Thyroid gland (tissue), 4 donors: ENCODE measurements around the gene UGT1A10. TPM values are rescaled to one million over a fixed set of nuclear protein-coding genes. Genes with fewer than 3 reads are reported as not detected.

Source experiments
- DNase-seq, 2 donors: peaks; one replicate each; pipeline ENCODE4 v3.0.0-alpha.2; 2019
- H3K27ac ChIP-seq, 3 donors: fragments of 200-600 bp; sonication (generic); 1 replicate in 2 of 3; 2 replicates in 1 of 3; pipeline ENCODE4 v1.5.1; 2016 to 2019; ENCODE audit warnings: mild to moderate bottlenecking in 1 of 3, moderate library complexity in 1 of 3
- H3K27me3 ChIP-seq: fragments of 200-600 bp; sonication (generic); one replicate; pipeline ENCODE4 v1.5.1; 2019
- H3K36me3 ChIP-seq, 2 donors: fragments of 200-600 bp; sonication (generic); one replicate each; pipeline ENCODE4 v1.5.1; 2016 to 2019
- H3K4me1 ChIP-seq, 2 donors: fragments of 200-600 bp; sonication (generic); one replicate each; pipeline ENCODE4 v1.5.1; 2017 to 2019
- H3K4me3 ChIP-seq, 3 donors: fragments of 200-600 bp; sonication (generic); replicated peaks in 1 of 3; 1 replicate in 2 of 3; 2 replicates in 1 of 3; pipeline ENCODE4 v1.5.1; 2016; ENCODE audit warnings: mild to moderate bottlenecking in 1 of 3
- H3K9me3 ChIP-seq: fragments of 200-600 bp; sonication (generic); one replicate; pipeline ENCODE4 v1.5.1; 2017
- POLR2A ChIP-seq, 2 donors: fragments of 450-650 bp; IDR thresholded peaks; one replicate each; pipeline ENCODE4 v1.6.1; 2017; ENCODE audit warnings: antibody characterized with exemption in 2 of 2, mild to moderate bottlenecking in 2 of 2, moderate library complexity in 1 of 2
- WGBS, 2 donors: methylation state at CpG; one replicate each; pipeline ENCODE4 v1.1.5; 2017; 5-methylcytosine and 5-hydroxymethylcytosine counted together
- intact Hi-C: fragments of 100-400 bp; cut with DNase I; formaldehyde crosslinking; loops from one replicate; pipeline ENCODE4 v1.15.1; 2023
- total RNA-seq, 4 donors: library from RNA; depleted of rRNA; stranded (reverse); fragments of >200 nt; gene quantifications; one replicate each; pipeline ENCODE4 v1.2.3, GENCODE V29; 2016
- TF ChIP-seq, protein P1 (sequence below), 6 experiments: fragments of 200-600 bp in 3 of 6; fragments of 450-650 bp in 3 of 6; sonication (generic) in 3 of 6; IDR thresholded peaks; one replicate each; pipeline ENCODE4 v1.5.1; 2016 to 2019; ENCODE audit warnings: antibody characterized with exemption in 6 of 6, mild to moderate bottlenecking in 2 of 6, inconsistent platforms in 1 of 6, moderate library complexity in 1 of 6

The UGT1A10 gene
- total RNA-seq, 4 donors from 2014 or later = 0.27 TPM; not detected in 3

- WGBS, 2 donors = 86 to 99% methylated on average over 5 of the region's 5 CpGs
- DNase-seq = no peak
- Histone ChIP-seq H3K36me3 (no peaks in the 10 kb centered on the region), H3K4me1 (no peaks in the 10 kb centered on the region), H3K4me3 (no peak overlapping the region), H3K27ac (no peak overlapping the region), H3K9me3 (no peaks in the 10 kb centered on the region), H3K27me3 (no peaks in the 10 kb centered on the region)
- intact Hi-C loops = no loop called here
- TF ChIP-seq, protein P1, sequence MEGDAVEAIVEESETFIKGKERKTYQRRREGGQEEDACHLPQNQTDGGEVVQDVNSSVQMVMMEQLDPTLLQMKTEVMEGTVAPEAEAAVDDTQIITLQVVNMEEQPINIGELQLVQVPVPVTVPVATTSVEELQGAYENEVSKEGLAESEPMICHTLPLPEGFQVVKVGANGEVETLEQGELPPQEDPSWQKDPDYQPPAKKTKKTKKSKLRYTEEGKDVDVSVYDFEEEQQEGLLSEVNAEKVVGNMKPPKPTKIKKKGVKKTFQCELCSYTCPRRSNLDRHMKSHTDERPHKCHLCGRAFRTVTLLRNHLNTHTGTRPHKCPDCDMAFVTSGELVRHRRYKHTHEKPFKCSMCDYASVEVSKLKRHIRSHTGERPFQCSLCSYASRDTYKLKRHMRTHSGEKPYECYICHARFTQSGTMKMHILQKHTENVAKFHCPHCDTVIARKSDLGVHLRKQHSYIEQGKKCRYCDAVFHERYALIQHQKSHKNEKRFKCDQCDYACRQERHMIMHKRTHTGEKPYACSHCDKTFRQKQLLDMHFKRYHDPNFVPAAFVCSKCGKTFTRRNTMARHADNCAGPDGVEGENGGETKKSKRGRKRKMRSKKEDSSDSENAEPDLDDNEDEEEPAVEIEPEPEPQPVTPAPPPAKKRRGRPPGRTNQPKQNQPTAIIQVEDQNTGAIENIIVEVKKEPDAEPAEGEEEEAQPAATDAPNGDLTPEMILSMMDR (IDR thresholded peaks at IDR 0.05) = no peak
- no peak for TF ChIP-seq POLR2A (IDR thresholded peaks at IDR 0.05)
Observed at GRCh38 chr2:233773854-233774253, 137.6 kb downstream of the UGT1A10 start.

DNA sequence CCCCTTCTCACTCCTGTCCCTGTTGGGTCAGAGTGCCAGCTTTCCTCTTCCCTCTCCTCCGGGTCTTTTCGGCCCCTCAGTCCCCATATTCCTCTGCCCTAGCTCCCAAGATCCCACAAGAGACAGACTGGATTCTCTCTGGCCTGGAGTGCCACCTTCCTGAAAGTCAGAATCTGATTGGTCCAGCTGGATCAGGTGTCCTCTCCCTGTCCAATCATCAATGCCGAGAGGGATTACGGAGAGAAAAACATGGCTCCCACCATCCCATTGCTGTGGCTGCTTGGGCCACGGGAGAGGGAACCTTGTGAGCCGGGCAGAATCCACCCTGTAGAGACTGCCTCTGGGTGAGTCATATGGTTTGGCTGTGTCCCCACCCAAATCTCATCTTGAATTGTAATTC, 139.2 kb downstream of the UGT1A10 start:
- H3K27me3 ChIP-seq = no peaks in the 10 kb centered on the region
- intact Hi-C loops = no loop called here
- no peaks in the 10 kb centered on the region for H3K4me1 ChIP-seq
- TF ChIP-seq, protein P1 (IDR thresholded peaks at IDR 0.05) = no peak
- TF ChIP-seq POLR2A (IDR thresholded peaks at IDR 0.05) = no peak
- no peaks in the 10 kb centered on the region for H3K9me3 ChIP-seq
- no peak overlapping the region for H3K27ac ChIP-seq
- no peak for DNase-seq
- H3K4me3 ChIP-seq = no peak overlapping the region
- 89 to 97% methylated on average over 4 to 6 of the region's 6 CpGs for WGBS, 2 donors
- H3K36me3 ChIP-seq = no peaks in the 10 kb centered on the region

DNA sequence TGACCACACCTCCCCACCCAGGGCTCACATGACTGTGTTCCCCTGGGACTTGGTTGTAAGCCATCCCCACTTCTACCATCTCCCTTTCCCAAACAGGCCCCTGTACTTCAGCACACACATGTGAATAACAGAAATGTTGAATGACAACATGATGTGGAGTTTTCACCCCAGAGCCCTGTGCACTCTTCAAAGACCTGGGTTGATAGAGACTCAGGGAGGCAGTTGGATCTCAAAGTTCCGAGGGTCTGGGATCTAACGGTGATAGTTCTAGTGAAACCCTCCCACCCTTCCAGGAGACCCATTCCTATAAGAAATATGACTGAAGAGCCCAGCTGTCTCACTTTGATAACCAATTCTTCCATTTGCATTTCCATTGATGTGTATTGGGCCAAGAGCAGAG, 141.8 kb downstream of the UGT1A10 start, which contains the start of gene MROH2A:
Gene MROH2A (plus strand): TSS at position 301 of the 400 bp plus-strand sequence. CDS start 1,029 bp downstream, outside the sequence.
- intact Hi-C loops = no loop called here
- Histone ChIP-seq H3K27me3 (no peaks in the 10 kb centered on the region), H3K9me3 (no peaks in the 10 kb centered on the region), H3K4me1 (no peaks in the 10 kb centered on the region), H3K27ac (no peak within 1 kb of the TSS), H3K4me3 (no peak within 1 kb of the TSS), H3K36me3 (no peaks in the 10 kb centered on the region)
- TF ChIP-seq, protein P1 (IDR thresholded peaks at IDR 0.05) = no peak
- TF ChIP-seq POLR2A (IDR thresholded peaks at IDR 0.05) = no peak
- WGBS, 2 donors = 89 to 92% methylated on average over 2 of the region's 2 CpGs
- no peak for DNase-seq

DNA sequence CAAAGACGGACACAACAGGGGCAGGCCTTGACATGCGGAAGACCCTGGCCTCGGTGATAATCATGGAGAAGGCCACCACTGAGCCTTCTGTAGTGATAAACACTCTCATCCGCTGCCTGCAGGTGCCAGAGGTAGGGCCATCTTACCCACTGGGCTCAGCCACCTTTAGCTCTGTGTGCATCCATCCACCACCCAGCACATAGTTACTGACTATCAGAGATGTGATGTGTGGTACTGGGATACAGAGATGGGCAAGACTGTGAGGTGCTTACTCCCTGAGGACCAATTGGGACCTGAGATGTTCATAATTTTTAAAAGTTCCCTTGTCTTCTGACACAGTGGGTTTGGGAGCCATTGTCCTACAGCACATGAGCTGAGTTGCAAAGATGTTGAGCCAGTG, 143.5 kb downstream of the UGT1A10 start:
- no peaks in the 10 kb centered on the region for H3K9me3 ChIP-seq
- no peak overlapping the region for H3K27ac ChIP-seq
- no peaks in the 10 kb centered on the region for H3K27me3 ChIP-seq
- intact Hi-C loops = no loop called here
- 93 to 94% methylated on average over 3 to 4 of the region's 4 CpGs for WGBS, 2 donors
- H3K36me3 ChIP-seq = no peaks in the 10 kb centered on the region
- no peak for TF ChIP-seq POLR2A (IDR thresholded peaks at IDR 0.05)
- TF ChIP-seq, protein P1 (IDR thresholded peaks at IDR 0.05) = no peak
- H3K4me3 ChIP-seq = no peak overlapping the region
- DNase-seq = no peak
- H3K4me1 ChIP-seq = no peaks in the 10 kb centered on the region

DNA sequence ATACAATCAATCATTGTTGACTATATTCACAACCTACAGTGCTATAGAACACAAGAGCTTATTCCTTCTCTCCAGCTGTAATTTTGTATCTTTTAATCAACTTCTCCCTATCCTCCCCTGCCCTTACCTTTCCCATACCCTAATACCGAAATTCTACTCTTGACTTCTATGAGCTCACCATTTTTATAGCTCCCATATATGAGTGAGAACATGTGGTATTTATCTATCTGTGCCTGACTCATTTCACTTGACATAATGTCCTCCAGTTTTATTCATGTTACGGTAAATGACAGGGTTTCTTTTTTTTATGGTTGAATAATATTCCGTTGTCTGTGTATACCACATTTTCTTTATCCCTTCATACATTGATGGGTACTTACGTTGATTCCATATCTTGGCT, 144.5 kb downstream of the UGT1A10 start:
- WGBS, 2 donors = 88 to 89% methylated on average over 4 of the region's 4 CpGs
- Histone ChIP-seq H3K36me3 (no peaks in the 10 kb centered on the region), H3K4me3 (no peak overlapping the region), H3K27ac (no peak overlapping the region), H3K27me3 (no peaks in the 10 kb centered on the region), H3K9me3 (no peaks in the 10 kb centered on the region), H3K4me1 (no peaks in the 10 kb centered on the region)
- no peak for TF ChIP-seq POLR2A (IDR thresholded peaks at IDR 0.05)
- TF ChIP-seq, protein P1 (IDR thresholded peaks at IDR 0.05) = no peak
- no peak for DNase-seq
- intact Hi-C loops = no loop called here
